GM19193 (cell line): ENCODE data around the gene MKNK2.
A peak's percentile ranks its signal among the peaks of the same experiment; 100 is the strongest.

Source experiments
- POLR2A ChIP-seq: IDR thresholded peaks from 4 replicates; pipeline ENCODE4 v1.6.1; 2011; ENCODE audit not compliant: insufficient read depth, insufficient read length; ENCODE audit errors: extremely low read depth

The MKNK2 gene

GRCh38 chr19:2044709-2045500 is 6.1 kb downstream of the MKNK2 start:
- TF ChIP-seq POLR2A: peak; percentile 19

GRCh38 chr19:2043961-2044708 is 6.9 kb downstream of the MKNK2 start:
- TF ChIP-seq POLR2A: peak; percentile 22

DNA sequence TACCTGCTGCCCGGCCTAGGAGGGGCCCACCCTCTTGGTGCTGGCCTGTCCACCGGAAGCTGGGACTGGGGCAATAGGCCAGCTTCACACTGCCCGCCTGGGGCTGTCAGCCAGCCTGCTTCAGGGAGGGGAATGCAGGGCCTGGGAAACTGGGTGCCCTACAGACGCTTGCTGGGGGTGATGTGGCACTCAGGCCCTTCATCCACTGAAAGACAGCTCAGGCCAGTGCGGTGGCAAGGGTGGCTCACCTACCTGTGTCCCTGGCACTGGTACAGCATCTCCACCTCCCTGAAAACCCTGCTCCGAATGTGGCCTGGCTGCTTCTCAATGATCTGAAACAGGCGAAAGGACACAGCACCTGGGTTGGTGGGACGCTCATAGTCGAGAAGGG is 7.8 kb downstream of the MKNK2 start:
- no peak for TF ChIP-seq POLR2A

GRCh38 chr19:2042485-2043250 is 8.4 kb downstream of the MKNK2 start:
- TF ChIP-seq POLR2A: no peak

GRCh38 chr19:2041683-2042484 is 9.2 kb downstream of the MKNK2 start:
- TF ChIP-seq POLR2A: peak; percentile 84

GRCh38 chr19:2041433-2041682 is 9.7 kb downstream of the MKNK2 start:
- no peak for TF ChIP-seq POLR2A

- TF ChIP-seq POLR2A: no peak
Observed at GRCh38 chr19:2040647-2041432, 10.2 kb downstream of the MKNK2 start.

GRCh38 chr19:2039959-2040646 is 10.9 kb downstream of the MKNK2 start:
- TF ChIP-seq POLR2A: peak; percentile 27

GRCh38 chr19:2039089-2039958 is 11.7 kb downstream of the MKNK2 start:
- TF ChIP-seq POLR2A: peak; percentile 5

GRCh38 chr19:2038284-2039088 is 12.6 kb downstream of the MKNK2 start:
- peak; percentile 29 for TF ChIP-seq POLR2A

DNA sequence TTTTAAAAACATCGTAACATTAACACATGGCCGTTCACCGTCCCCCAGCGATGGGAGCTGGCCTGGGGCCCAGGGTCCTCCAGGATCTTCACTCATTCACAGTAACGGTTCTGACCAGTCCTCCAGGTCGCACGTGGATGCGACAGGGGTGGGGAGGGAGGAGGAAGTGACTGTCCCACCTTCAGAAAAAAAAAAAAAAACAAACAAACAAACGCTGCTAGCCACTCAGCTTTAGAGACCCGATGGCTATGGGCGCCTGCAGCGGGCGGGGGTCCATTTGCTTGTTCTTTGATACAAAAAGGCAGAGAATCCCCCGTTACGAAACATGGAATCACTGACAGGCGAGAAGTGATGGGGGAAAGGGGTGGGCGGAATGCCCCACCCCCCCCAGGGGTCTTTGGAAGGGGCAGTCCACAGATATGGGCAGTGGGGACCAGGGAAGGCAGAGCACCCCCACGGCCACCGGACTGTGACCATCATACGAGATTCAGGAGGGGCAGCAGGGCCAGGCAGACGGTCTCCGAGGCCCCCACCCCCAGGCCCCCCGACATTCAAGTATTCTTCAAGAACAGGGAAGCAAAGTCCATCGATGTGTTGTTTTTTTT is 13.3 kb downstream of the MKNK2 start:
- peak; percentile 21 for TF ChIP-seq POLR2A
